ENCODE measurements around the gene STK25. TPM values are rescaled to one million over a fixed set of nuclear protein-coding genes. Genes with fewer than 3 reads are reported as not detected.

STK25 gene
- total and polyA plus RNA-seq, 2 experiments from 2014 or later: 125 to 304 TPM

Small RNAs within 50 kb of the gene (microRNA-seq; reads per million reads assigned to microRNA genes)
- gene MIR3133: not detected

Small RNAs within 50 kb of the gene (small RNA-seq; reads per million reads assigned to genes)
- gene MIR3133 (ENCODE audit: low replicate concordance): not detected

Other genes with a start within 250 kb of the STK25 start
- gene HDLBP, start 192.9 kb downstream of the STK25 start, total RNA-seq (2014; rRNA removed; shearing (Covaris generic)): 306 and 312 TPM in 2 replicates
- gene HDLBP, start 192.9 kb downstream of the STK25 start, polyA plus RNA-seq (2016; fragmentation: Nextera tagmentation; extraction: Ambion mirVana): 218 and 230 TPM in 2 replicates
- gene SEPTIN2, start 192.7 kb downstream of the STK25 start, total RNA-seq (2014; rRNA removed; shearing (Covaris generic)): 370 and 393 TPM in 2 replicates
- 204 and 227 TPM in 2 replicates for gene SEPTIN2, start 192.7 kb downstream of the STK25 start, polyA plus RNA-seq (2016; fragmentation: Nextera tagmentation; extraction: Ambion mirVana)
- gene FARP2, start 152.3 kb downstream of the STK25 start, total RNA-seq (2014; rRNA removed; shearing (Covaris generic)): 22.6 and 26.8 TPM in 2 replicates
- 13.9 and 16.0 TPM in 2 replicates for gene FARP2, start 152.3 kb downstream of the STK25 start, polyA plus RNA-seq (2016; fragmentation: Nextera tagmentation; extraction: Ambion mirVana)
- 33.4 and 36.7 TPM in 2 replicates for gene BOK, start 50.2 kb upstream of the STK25 start, total RNA-seq (2014; rRNA removed; shearing (Covaris generic))
- 13.5 and 13.6 TPM in 2 replicates for gene BOK, start 50.2 kb upstream of the STK25 start, polyA plus RNA-seq (2016; fragmentation: Nextera tagmentation; extraction: Ambion mirVana)
- 80.4 and 81.6 TPM in 2 replicates for gene THAP4, start 128.6 kb upstream of the STK25 start, total RNA-seq (2014; rRNA removed; shearing (Covaris generic))
- 62.9 and 74.0 TPM in 2 replicates for gene THAP4, start 128.6 kb upstream of the STK25 start, polyA plus RNA-seq (2016; fragmentation: Nextera tagmentation; extraction: Ambion mirVana)
- gene ATG4B, start 129.1 kb upstream of the STK25 start, total RNA-seq (2014; rRNA removed; shearing (Covaris generic)): 102 and 103 TPM in 2 replicates
- 104 and 116 TPM in 2 replicates for gene ATG4B, start 129.1 kb upstream of the STK25 start, polyA plus RNA-seq (2016; fragmentation: Nextera tagmentation; extraction: Ambion mirVana)
- 38.9 and 55.4 TPM in 2 replicates for gene DTYMK, start 178.2 kb upstream of the STK25 start, total RNA-seq (2014; rRNA removed; shearing (Covaris generic))
- gene DTYMK, start 178.2 kb upstream of the STK25 start, polyA plus RNA-seq (2016; fragmentation: Nextera tagmentation; extraction: Ambion mirVana): 65.4 and 69.5 TPM in 2 replicates
- gene ING5, start 193.5 kb upstream of the STK25 start, total RNA-seq (2014; rRNA removed; shearing (Covaris generic)): 42.5 and 49.5 TPM in 2 replicates
- 25.7 and 27.6 TPM in 2 replicates for gene ING5, start 193.5 kb upstream of the STK25 start, polyA plus RNA-seq (2016; fragmentation: Nextera tagmentation; extraction: Ambion mirVana)
- 8.3 and 17.3 TPM in 2 replicates for gene D2HGDH, start 226.0 kb upstream of the STK25 start, total RNA-seq (2014; rRNA removed; shearing (Covaris generic))
- gene D2HGDH, start 226.0 kb upstream of the STK25 start, polyA plus RNA-seq (2016; fragmentation: Nextera tagmentation; extraction: Ambion mirVana): 3.7 and 4.6 TPM in 2 replicates